K562 (cell line): Measurements from ENCODE around the gene LYZL6. TPM values are rescaled to one million over a fixed set of nuclear protein-coding genes. Genes with fewer than 3 reads are reported as not detected.

ENCODE experiments used
- FOS ChIP-seq: IDR thresholded peaks from 3 replicates; pipeline ENCODE4 v1.6.1; 2011; ENCODE audit not compliant: insufficient read length; ENCODE audit errors: extremely low read depth
- FOXA1 ChIP-seq: fragments of 450-650 bp; IDR thresholded peaks from 2 replicates; pipeline ENCODE4 v1.6.1; 2016; ENCODE audit warnings: mild to moderate bottlenecking, borderline replicate concordance
- IRF1 ChIP-seq: sonication (generic); formaldehyde crosslinking; IDR thresholded peaks from 2 replicates; pipeline ENCODE4 v1.8.0; 2022; ENCODE audit warnings: missing genetic modification reagents, mild to moderate bottlenecking, borderline replicate concordance
- JUND ChIP-seq, 2 experiments: IDR thresholded peaks; 2 replicates in 1 of 2; 3 replicates in 1 of 2; pipeline ENCODE4 v1.6.1; 2011; ENCODE audit warnings: borderline replicate concordance in 2 of 2, low read depth in 2 of 2, low read length in 2 of 2, improper control_type of control experiment in 1 of 2, missing biosample characterization in 1 of 2, missing genetic modification characterization in 1 of 2, missing genetic modification reagents in 1 of 2
- LARP7 ChIP-seq: fragments of 450-650 bp; IDR thresholded peaks from 2 replicates; pipeline ENCODE4 v1.6.1; 2016
- NCOA4 ChIP-seq: fragments of 450-650 bp; IDR thresholded peaks from 2 replicates; pipeline ENCODE4 v1.6.1; 2018; ENCODE audit warnings: mild to moderate bottlenecking; ENCODE audit not compliant: partially characterized antibody
- POLR2AphosphoS5 ChIP-seq: IDR thresholded peaks from 2 replicates; pipeline ENCODE4 v1.6.1; 2011; ENCODE audit warnings: mild to moderate bottlenecking, low read depth, low read length, moderate library complexity; ENCODE audit not compliant: control insufficient read depth, insufficient read depth
- RNF219 ChIP-seq: fragments of 250-450 bp; sonication (Bioruptor Pico); IDR thresholded peaks from 2 replicates; pipeline ENCODE4 v1.5.0; 2022; ENCODE audit warnings: mild to moderate bottlenecking
- SAP30 ChIP-seq: fragments of 200-600 bp; sonication (generic); IDR thresholded peaks from 2 replicates; pipeline ENCODE4 v1.6.1; 2012; ENCODE audit warnings: borderline replicate concordance, low read depth, mild to moderate bottlenecking, moderate library complexity, low read length, control low read depth, inconsistent platforms; ENCODE audit not compliant: insufficient read depth, poor library complexity, severe bottlenecking
- TSHZ1 ChIP-seq: fragments of 250-450 bp; sonication (Bioruptor Pico); IDR thresholded peaks from 2 replicates; pipeline ENCODE4 v1.4.0; 2020; ENCODE audit warnings: mild to moderate bottlenecking, moderate library complexity
- polyA plus RNA-seq, 8 experiments: library from polyadenylated mRNA; depleted of rRNA in 4 of 8; stranded (reverse) in 5 of 8; unstranded in 3 of 8; fragments of >200 nt; fragmentation: Nextera tagmentation in 2 of 8; fragmentation: Illumina TruSeq in 1 of 8; extraction: Ambion mirVana in 2 of 8; extraction: Trizol in 1 of 8; gene quantifications; 2 replicates each; pipeline versions ENCODE4 v1.2.1 to v1.2.3, GENCODE V29; 2011 to 2014; ENCODE audit warnings: inconsistent platforms in 1 of 8, missing spikeins in 1 of 8
- total RNA-seq, 7 experiments: library from RNA; depleted of rRNA in 6 of 7; stranded (reverse); fragments of >200 nt in 6 of 7; fragmentation: Illumina TruSeq in 2 of 7; extraction: Trizol in 2 of 7; gene quantifications; 2 replicates each; pipeline versions ENCODE4 v1.2.1 to v1.2.3, GENCODE V29; 2011 to 2021; ENCODE audit warnings: low replicate concordance in 1 of 7
- TF ChIP-seq, protein P1 (sequence below), 3 experiments: fragments of 200-800 bp in 1 of 3; fragments of 250-450 bp in 1 of 3; fragments of 450-650 bp in 1 of 3; sonication (Bioruptor Pico) in 1 of 3; sonication (Bioruptor generic) in 1 of 3; formaldehyde crosslinking in 1 of 3; IDR thresholded peaks; 2 replicates each; pipeline versions ENCODE4 v1.6.1 to v1.8.0; 2016 to 2022; ENCODE audit warnings: mild to moderate bottlenecking in 2 of 3, missing genetic modification characterization in 2 of 3, missing compliant biosample characterization in 1 of 3, moderate library complexity in 1 of 3
- TF ChIP-seq, protein P2 (sequence below): sonication (generic); formaldehyde crosslinking; IDR thresholded peaks from 2 replicates; pipeline ENCODE4 v1.8.1; 2023; ENCODE audit warnings: mild to moderate bottlenecking, missing genetic modification reagents

LYZL6 gene
- total and polyA plus RNA-seq, 9 of the 15 experiments (the other 6 are each of a cell fraction or from before 2014, with no cell fraction given) = not detected

DNA sequence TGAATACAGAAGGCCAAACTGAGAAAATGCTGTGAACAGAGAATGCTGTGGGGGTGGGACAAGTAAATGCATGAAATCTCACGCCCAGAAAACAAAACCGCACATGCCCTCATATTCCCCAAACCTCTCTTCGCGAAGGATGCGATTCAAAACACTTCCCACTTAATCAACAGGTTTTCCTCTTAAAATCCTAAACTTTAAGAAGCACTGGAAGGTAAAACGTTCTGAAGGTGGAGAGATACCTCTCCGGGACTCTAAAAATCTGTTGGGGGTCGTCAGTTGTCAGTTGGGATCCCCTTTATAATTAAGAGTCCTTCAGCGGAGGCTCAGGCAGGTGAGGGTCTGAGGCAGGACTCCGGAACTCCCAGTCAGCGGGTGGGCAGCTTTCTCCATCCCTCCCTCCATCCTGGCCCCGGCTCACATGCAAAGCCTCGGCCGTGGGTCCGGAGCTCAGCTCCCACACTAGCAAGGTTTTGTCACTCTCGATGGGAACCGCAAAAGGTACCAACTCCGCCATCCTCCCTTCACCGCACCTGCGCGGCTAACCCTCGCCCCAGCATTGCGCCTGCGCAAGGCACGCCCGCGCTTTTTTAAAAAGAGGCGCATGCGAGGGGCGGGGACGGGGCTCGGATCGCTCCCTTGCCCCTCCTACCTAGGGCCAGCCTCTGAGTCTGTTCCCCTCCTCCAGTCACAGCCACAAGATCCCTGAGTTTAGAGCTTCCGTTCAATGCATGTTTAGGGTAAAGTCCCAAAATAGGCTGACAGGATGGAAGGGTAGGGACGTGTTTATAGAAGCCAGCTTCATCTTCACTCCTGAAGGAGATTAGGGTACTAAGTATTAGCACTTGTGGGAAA lies 13.1 kb downstream of the LYZL6 start, which contains the start of gene RDM1 (continued):
- TF ChIP-seq, protein P1, sequence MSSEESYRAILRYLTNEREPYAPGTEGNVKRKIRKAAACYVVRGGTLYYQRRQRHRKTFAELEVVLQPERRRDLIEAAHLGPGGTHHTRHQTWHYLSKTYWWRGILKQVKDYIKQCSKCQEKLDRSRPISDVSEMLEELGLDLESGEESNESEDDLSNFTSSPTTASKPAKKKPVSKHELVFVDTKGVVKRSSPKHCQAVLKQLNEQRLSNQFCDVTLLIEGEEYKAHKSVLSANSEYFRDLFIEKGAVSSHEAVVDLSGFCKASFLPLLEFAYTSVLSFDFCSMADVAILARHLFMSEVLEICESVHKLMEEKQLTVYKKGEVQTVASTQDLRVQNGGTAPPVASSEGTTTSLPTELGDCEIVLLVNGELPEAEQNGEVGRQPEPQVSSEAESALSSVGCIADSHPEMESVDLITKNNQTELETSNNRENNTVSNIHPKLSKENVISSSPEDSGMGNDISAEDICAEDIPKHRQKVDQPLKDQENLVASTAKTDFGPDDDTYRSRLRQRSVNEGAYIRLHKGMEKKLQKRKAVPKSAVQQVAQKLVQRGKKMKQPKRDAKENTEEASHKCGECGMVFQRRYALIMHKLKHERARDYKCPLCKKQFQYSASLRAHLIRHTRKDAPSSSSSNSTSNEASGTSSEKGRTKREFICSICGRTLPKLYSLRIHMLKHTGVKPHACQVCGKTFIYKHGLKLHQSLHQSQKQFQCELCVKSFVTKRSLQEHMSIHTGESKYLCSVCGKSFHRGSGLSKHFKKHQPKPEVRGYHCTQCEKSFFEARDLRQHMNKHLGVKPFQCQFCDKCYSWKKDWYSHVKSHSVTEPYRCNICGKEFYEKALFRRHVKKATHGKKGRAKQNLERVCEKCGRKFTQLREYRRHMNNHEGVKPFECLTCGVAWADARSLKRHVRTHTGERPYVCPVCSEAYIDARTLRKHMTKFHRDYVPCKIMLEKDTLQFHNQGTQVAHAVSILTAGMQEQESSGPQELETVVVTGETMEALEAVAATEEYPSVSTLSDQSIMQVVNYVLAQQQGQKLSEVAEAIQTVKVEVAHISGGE (CRISPR knock-in tag; IDR thresholded peaks at IDR 0.05) = no peak
- TF ChIP-seq IRF1 (no peak), FOS (no peak), NCOA4 (no peak), RNF219 (CRISPR knock-in tag) (no peak), TSHZ1 (CRISPR knock-in tag) (no peak), JUND (IDR thresholded peaks at IDR 0.05; ENCODE audit: borderline replicate concordance, low read depth, low read length) (peak; percentile 48; the same call in 1 of the 2 replicates), JUND (tag; IDR thresholded peaks at IDR 0.05; ENCODE audit: borderline replicate concordance, low read depth, low read length) (no peak), SAP30 (no peak), POLR2AphosphoS5 (peak; percentile 62), FOXA1 (no peak), LARP7 (no peak)
- TF ChIP-seq, protein P2, sequence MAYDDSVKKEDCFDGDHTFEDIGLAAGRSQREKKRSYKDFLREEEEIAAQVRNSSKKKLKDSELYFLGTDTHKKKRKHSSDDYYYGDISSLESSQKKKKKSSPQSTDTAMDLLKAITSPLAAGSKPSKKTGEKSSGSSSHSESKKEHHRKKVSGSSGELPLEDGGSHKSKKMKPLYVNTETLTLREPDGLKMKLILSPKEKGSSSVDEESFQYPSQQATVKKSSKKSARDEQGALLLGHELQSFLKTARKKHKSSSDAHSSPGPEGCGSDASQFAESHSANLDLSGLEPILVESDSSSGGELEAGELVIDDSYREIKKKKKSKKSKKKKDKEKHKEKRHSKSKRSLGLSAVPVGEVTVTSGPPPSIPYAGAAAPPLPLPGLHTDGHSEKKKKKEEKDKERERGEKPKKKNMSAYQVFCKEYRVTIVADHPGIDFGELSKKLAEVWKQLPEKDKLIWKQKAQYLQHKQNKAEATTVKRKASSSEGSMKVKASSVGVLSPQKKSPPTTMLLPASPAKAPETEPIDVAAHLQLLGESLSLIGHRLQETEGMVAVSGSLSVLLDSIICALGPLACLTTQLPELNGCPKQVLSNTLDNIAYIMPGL = no peak
